Left lung (tissue), 14 donors: Measurements from ENCODE around the gene PSAP. TPM values are rescaled to one million over a fixed set of nuclear protein-coding genes. Genes with fewer than 3 reads are reported as not detected.
"Not testable (repeated sequence)": the region's sequence is repeated elsewhere in the genome, so short reads cannot be mapped to it uniquely, and the experiment has no call there.

Experiments used
- ATAC-seq: fragments of 200-7000 bp; cut with Tn5 transposase; one replicate; pipeline ENCODE4 v1.9.1; 2020; ENCODE audit warnings: moderate library complexity
- DNase-seq, 4 donors: peaks; one replicate each; pipeline ENCODE4 v3.0.0-alpha.2; 2013 to 2020
- H3K27ac ChIP-seq, 2 donors: fragments of 200-600 bp; sonication (generic) in 1 of 2; one replicate each; pipeline versions ENCODE4 v1.5.0 to v1.8.0; 2020 to 2021
- H3K27me3 ChIP-seq, 2 donors: fragments of 200-600 bp; sonication (generic) in 1 of 2; one replicate each; pipeline versions ENCODE4 v1.5.0 to v1.8.0; 2020 to 2021
- H3K36me3 ChIP-seq, 2 donors: fragments of 200-600 bp; sonication (generic) in 1 of 2; one replicate each; pipeline versions ENCODE4 v1.5.0 to v1.8.0; 2020 to 2021
- H3K4me1 ChIP-seq, 2 donors: fragments of 200-600 bp; one replicate each; pipeline ENCODE4 v1.8.0; 2021
- H3K4me3 ChIP-seq, 2 donors: fragments of 200-600 bp; sonication (generic) in 1 of 2; one replicate each; pipeline versions ENCODE4 v1.5.0 to v1.8.0; 2020 to 2021; ENCODE audit warnings: mild to moderate bottlenecking in 1 of 2
- H3K9me3 ChIP-seq, 2 donors: fragments of 200-600 bp; sonication (generic) in 1 of 2; one replicate each; pipeline versions ENCODE4 v1.5.0 to v1.8.0; 2020 to 2021
- intact Hi-C, 2 donors: fragments of 100-400 bp; cut with DNase I; formaldehyde crosslinking; loops; one replicate each; pipeline versions ENCODE4 v1.11.2 to v1.14.2; 2022
- long read RNA-seq, 12 donors: library from polyadenylated mRNA in 2 of 12; unstranded in 2 of 12; transcript quantifications; one replicate each; pipeline ENCODE4 v2.0.0 and lab custom pipeline, GENCODE V29; 2019 to 2026
- polyA plus RNA-seq, 6 donors: library from polyadenylated mRNA; unstranded; fragments of 120-200 nt; gene quantifications; one replicate each; pipeline ENCODE4 v1.2.1, GENCODE V29; 2013; ENCODE audit not compliant: insufficient read length in 6 of 6
- total RNA-seq, 2 donors: library from RNA; stranded (reverse); fragmentation: NEBNext Ultra II Directional; extraction: Animal tissue kit (Norgen Biotek cat#: 25700); gene quantifications; one replicate each; pipeline ENCODE4 v1.2.1, GENCODE V29; 2021
- TF ChIP-seq, protein P1 (sequence below), 2 donors: fragments of 200-600 bp; sonication (generic) in 1 of 2; IDR thresholded peaks; one replicate each; pipeline versions ENCODE4 v1.5.0 to v1.8.0; 2021; ENCODE audit warnings: antibody characterized with exemption in 2 of 2
- donor health status: DM: no; HTN: yes; CAD: no.
- donor health status: DM: no; HTN: no; CAD: no.

PSAP gene
- total RNA-seq (1,000 to 10,000 TPM; 1,484 to 1,668 TPM), polyA plus RNA-seq (100 to 1,000 TPM; 539 to 598 (median 564) TPM)
- long read RNA-seq, donor 1, transcript PSAP-202 (14 exons, 2,872 nt), result major isoform, 100 of 888 reads
- long read RNA-seq, donor 1, partial matches to known transcripts, result 741 of 888 reads
- long read RNA-seq, donor 1, other reads (novel, unspliced or antisense), result 45 of 888 reads
- long read RNA-seq, donor 2, transcript PSAP-202 (14 exons, 2,872 nt), result major isoform, 62 of 190 reads
- long read RNA-seq, donor 2, partial matches to known transcripts, result 78 of 190 reads
- long read RNA-seq, donor 2, other reads (novel, unspliced or antisense), result 50 of 190 reads
- long read RNA-seq, donor 3, transcript PSAP-202 (14 exons, 2,872 nt), result major isoform, 77 of 174 reads
- long read RNA-seq, donor 3, partial matches to known transcripts, result 36 of 174 reads
- long read RNA-seq, donor 3, other reads (novel, unspliced or antisense), result 60 of 174 reads
- long read RNA-seq, donor 4, transcript PSAP-202 (14 exons, 2,872 nt), result major isoform, 382 of 581 reads
- long read RNA-seq, donor 4, partial matches to known transcripts, result 72 of 581 reads
- long read RNA-seq, donor 4, other reads (novel, unspliced or antisense), result 127 of 581 reads
- long read RNA-seq, donor 5, transcript PSAP-202 (14 exons, 2,872 nt), result major isoform, 73 of 214 reads
- long read RNA-seq, donor 5, partial matches to known transcripts, result 89 of 214 reads
- long read RNA-seq, donor 5, other reads (novel, unspliced or antisense), result 51 of 214 reads
- long read RNA-seq, donor 6, transcript PSAP-202 (14 exons, 2,872 nt), result major isoform, 55 of 203 reads
- long read RNA-seq, donor 6, partial matches to known transcripts, result 96 of 203 reads
- long read RNA-seq, donor 6, other reads (novel, unspliced or antisense), result 52 of 203 reads
- long read RNA-seq, donor 7, transcript PSAP-202 (14 exons, 2,872 nt), result major isoform, 55 of 117 reads
- long read RNA-seq, donor 7, partial matches to known transcripts, result 10 of 117 reads
- long read RNA-seq, donor 7, other reads (novel, unspliced or antisense), result 51 of 117 reads
- long read RNA-seq, donor 8, transcript PSAP-202 (14 exons, 2,872 nt), result major isoform, 72 of 193 reads
- long read RNA-seq, donor 8, partial matches to known transcripts, result 55 of 193 reads
- long read RNA-seq, donor 8, other reads (novel, unspliced or antisense), result 64 of 193 reads
- long read RNA-seq, donor 9, partial matches to known transcripts, result 14 of 15 reads
- long read RNA-seq, donor 9, other reads (novel, unspliced or antisense), result 0 of 15 reads
- long read RNA-seq, donor 10, transcript PSAP-202 (14 exons, 2,872 nt), result major isoform, 268 of 370 reads
- long read RNA-seq, donor 10, partial matches to known transcripts, result 37 of 370 reads
- long read RNA-seq, donor 10, other reads (novel, unspliced or antisense), result 65 of 370 reads
- long read RNA-seq, donor 11, transcript PSAP-202 (14 exons, 2,872 nt), result major isoform, 92 of 2,285 reads
- long read RNA-seq, donor 11, partial matches to known transcripts, result 2,033 of 2,285 reads
- long read RNA-seq, donor 11, other reads (novel, unspliced or antisense), result 159 of 2,285 reads
- long read RNA-seq, donor 12, transcript PSAP-202 (14 exons, 2,872 nt), result major isoform, 61 of 175 reads
- long read RNA-seq, donor 12, partial matches to known transcripts, result 61 of 175 reads
- long read RNA-seq, donor 12, other reads (novel, unspliced or antisense), result 53 of 175 reads

DNA sequence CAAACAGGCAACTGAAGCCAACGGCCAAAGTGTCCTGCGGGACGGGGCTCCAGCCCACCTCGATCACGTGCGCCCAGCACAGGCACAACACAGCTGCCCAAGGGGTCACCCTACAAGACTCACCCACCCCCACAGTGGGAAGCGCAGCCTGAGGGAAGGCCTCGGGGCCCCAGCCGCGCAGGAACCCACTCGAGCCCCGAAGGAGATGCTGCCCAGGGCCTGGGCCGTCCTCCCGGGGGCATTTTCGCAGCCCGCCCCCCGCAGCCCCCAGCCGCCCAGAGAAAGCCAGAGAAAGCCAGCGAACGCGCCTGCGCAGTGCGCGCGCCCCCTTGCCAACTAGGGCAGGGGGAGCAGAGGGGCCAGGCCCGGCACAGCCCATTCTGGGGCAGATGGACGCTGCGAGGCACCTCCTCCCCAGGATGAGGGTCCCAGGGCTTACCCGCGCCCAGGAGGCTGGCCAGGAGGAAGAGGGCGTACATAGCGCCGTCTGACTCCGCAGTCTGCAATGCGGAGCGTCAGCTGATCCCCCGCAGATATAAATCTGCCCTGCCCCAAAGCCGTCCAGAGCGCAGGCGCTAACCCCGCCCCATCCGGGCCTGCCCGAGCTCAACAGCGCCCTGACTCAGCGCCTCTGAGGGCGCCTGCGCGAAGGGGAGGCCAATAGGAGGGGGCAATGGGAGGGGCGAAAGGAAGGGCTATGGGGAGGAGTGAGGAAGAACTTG is at the start of gene PSAP:
Gene PSAP, minus strand, starts transcription at position 509 of the 722 bp plus-strand sequence. Its CDS starts 30 bp downstream, at position 479.
- no peaks in the 10 kb centered on the region for H3K27me3 ChIP-seq
- ATAC-seq (peak; percentile 96), DNase-seq (peak; percentile 98 to 100 (median 99))
- H3K9me3 ChIP-seq, result no peaks in the 10 kb centered on the region
- intact Hi-C loops, result no loop called here
- H3K36me3 ChIP-seq, result peaks cover 0 to 8% of the 10 kb centered on the region in 2 donors
- peak within 1 kb of the TSS; percentile 90 to 93 for H3K27ac ChIP-seq
- TF ChIP-seq, protein P1, sequence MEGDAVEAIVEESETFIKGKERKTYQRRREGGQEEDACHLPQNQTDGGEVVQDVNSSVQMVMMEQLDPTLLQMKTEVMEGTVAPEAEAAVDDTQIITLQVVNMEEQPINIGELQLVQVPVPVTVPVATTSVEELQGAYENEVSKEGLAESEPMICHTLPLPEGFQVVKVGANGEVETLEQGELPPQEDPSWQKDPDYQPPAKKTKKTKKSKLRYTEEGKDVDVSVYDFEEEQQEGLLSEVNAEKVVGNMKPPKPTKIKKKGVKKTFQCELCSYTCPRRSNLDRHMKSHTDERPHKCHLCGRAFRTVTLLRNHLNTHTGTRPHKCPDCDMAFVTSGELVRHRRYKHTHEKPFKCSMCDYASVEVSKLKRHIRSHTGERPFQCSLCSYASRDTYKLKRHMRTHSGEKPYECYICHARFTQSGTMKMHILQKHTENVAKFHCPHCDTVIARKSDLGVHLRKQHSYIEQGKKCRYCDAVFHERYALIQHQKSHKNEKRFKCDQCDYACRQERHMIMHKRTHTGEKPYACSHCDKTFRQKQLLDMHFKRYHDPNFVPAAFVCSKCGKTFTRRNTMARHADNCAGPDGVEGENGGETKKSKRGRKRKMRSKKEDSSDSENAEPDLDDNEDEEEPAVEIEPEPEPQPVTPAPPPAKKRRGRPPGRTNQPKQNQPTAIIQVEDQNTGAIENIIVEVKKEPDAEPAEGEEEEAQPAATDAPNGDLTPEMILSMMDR (IDR thresholded peaks at IDR 0.05), result no peak
- peak within 1 kb of the TSS; percentile 93 to 99 for H3K4me3 ChIP-seq
- peaks cover 18 to 65% of the 10 kb centered on the region in 2 donors for H3K4me1 ChIP-seq

DNA sequence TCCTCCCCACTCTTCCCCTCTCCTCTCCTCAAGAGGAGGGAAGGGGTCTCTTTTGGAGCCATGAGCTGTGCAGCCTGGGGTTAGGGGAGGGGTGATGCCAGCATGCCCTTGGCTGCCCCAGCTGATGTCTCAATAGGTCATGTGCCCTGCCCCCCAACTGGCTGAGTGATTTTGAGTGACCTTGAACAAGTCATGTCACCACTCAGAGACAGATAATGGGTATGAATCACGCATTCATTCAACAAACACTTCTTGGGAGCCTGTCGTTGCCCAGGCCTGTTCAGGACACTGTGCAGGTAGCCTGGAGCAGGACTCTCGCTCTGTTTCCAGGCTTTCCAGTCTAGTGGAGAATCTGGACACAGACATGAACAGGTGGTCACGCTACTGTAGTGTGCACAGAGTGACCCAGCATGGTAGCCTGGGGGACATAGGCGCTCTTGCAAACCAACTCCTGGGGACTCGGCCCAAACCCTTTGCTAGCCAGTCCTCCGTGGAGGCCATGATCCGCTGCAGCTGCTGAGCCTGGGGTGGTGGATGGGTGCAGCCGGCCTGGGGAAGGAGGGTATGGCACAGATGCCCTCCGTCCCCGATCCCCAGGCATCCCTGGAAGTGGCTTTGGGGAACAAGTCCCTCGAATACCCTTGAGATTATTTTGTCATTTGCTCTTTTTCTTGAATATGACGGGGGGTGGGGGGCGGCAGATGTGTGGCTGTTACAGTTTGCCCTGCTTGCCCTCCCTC is 49.6 kb upstream of the PSAP start:
- H3K27me3 ChIP-seq, result no peaks in the 10 kb centered on the region
- TF ChIP-seq, protein P1 (IDR thresholded peaks at IDR 0.05), result no peak
- intact Hi-C loops, result no loop called here
- ATAC-seq (peak; percentile 4), DNase-seq (no peak)
- no peak overlapping the region for H3K4me3 ChIP-seq
- no peaks in the 10 kb centered on the region for H3K9me3 ChIP-seq
- peaks cover 0 to 10% of the 10 kb centered on the region in 2 donors for H3K4me1 ChIP-seq
- no peak overlapping the region for H3K27ac ChIP-seq
- no peaks in the 10 kb centered on the region for H3K36me3 ChIP-seq

DNA sequence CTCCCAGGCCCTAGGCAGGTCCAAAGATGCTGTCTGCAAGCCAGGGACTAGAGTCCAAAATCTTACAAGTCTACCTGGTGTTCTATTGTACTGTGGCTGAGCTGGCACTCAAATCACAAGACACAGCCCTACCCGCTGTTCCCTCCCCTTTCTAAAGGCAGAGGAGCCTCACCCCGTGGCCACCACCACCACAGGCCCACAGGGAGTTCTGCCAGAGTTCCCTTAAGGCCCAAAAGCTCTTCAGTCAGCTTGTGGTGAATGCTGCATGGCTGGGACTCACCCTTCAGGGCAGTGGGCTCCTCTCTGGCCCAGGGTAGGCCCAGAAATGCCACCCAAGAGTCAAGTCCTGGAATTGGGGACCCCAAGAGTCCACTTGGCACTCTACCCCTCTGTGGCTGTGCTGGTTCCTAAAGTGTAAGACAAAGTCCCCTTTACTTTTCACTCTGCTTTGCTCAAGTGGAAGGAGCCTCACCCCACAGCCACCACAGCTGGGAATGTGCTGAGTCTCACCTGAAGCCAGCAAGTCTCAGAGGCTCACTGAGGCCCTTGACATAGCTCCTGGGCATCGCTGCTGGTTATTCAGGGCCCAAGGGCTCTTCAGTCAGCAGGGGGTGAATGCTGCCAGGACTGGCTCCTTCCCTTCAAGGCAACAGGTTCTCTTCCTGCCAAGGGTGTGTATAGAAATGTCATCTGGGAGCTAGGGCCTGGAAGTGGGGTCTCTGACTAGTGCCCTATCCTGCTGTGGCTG is 48.8 kb upstream of the PSAP start:
- H3K4me3 ChIP-seq, result no peak overlapping the region
- DNase-seq, result peak in 2 of 4 donors; percentile 36 to 77
- intact Hi-C loops, result no loop called here
- TF ChIP-seq, protein P1 (IDR thresholded peaks at IDR 0.05), result no peak
- no peaks in the 10 kb centered on the region for H3K27me3 ChIP-seq
- no peaks in the 10 kb centered on the region for H3K9me3 ChIP-seq
- no peaks in the 10 kb centered on the region for H3K36me3 ChIP-seq
- peak; percentile 84 for ATAC-seq
- peaks cover 0 to 14% of the 10 kb centered on the region in 2 donors for H3K4me1 ChIP-seq
- H3K27ac ChIP-seq, result peak overlapping the region in 1 of 2 donors; percentile 53

DNA sequence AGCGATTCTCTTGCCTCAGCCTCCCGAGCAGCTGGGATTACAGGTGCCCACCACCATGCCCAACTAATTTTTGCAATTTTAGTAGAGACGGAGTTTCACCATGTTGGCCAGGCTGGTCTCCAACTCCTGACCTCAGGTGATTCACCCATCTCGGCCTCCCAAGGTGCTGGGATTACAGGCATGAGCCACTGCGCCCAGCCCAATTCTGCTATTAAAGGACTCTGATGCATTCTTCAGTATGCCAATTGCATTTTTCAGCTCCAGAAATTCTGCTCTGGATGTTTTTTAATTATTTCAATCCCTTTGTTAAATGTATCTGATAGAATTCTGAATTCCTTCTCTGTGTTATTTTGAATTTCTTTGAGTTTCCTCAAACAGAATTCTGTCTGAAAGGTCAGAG is 47.3 kb upstream of the PSAP start:
- ATAC-seq, DNase-seq, H3K27ac ChIP-seq, H3K4me3 ChIP-seq, H3K36me3 ChIP-seq, H3K9me3 ChIP-seq, H3K27me3 ChIP-seq, intact Hi-C loops: not testable (repeated sequence)
- peaks cover 0 to 14% of the 10 kb centered on the region in 2 donors for H3K4me1 ChIP-seq
